ENCODE data around the gene TOMT.
"Not testable (repeated sequence)": the region's sequence is repeated elsewhere in the genome, so short reads cannot be mapped to it uniquely, and the experiment has no call there.

TOMT gene

GRCh38 chr11:72124046-72124445 lies 18.3 kb downstream of the TOMT start:
- DNase-seq (ENCODE audit: low read depth in 3 of 3): no peak

DNA sequence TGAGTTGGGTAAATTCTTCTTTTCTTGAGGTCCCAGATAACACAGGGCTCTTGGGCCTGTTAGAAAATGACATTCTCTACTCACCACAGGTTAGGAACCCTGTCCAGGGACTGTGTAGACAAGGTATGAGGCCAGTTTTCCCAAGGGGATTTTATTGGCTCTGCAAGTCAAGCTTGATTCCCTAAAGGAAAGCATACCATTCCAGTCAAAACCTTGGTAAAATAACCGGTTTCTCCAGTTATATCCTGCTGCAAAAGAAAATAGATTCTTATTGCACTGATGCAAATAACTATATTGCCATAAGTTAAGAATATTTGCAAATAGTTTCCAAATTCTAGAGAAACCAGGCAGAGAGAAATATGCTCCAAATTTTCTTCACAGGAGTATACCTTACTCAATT lies 20.2 kb downstream of the TOMT start:
- no peak for DNase-seq (ENCODE audit: low read depth in 3 of 3)

GRCh38 chr11:72127923-72128322 lies 22.2 kb downstream of the TOMT start:
- no peak for DNase-seq (ENCODE audit: low read depth in 3 of 3)

DNA sequence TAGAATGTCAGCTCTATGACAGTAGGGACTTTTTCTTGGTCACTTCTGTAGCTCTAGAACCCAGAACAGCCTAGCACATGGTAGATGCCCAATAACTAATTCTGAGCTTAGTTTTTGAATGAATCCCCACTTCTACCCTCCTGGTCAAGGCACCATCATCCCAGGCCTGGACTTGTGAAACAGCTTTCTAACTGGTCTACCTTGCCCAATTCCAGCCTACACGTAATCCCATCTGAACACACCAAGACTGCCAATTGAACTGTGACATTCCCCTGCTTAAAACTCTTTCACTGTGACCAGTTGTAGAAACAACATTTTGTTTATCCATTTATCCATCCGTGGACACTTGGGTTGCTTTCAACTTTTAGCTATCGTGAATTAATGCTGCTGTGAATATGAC lies 23.7 kb downstream of the TOMT start:
- DNase-seq (ENCODE audit: low read depth in 3 of 3): no peak

- no peak for DNase-seq (ENCODE audit: low read depth in 3 of 3)
Observed at GRCh38 chr11:72132646-72133045, 26.9 kb downstream of the TOMT start.

DNA sequence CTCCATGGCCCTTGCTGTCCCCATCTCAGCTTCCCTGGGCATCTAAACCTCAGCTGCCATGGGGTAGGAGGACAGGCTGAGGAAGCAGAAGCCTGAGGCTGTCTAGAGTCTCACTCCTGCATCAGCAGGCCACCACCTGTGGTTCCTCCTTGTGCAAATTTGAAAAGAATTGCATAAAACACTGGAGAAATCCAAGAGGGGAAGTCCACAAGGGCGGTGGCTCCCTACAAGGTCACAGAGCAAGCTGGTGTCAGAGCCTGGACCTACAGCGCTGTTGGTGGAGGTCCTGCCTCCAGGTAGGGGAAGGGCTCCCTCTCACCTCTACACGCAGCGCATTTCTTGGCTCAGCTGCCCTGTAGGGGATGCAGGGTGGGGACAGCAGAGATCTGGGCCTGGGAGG lies 29.7 kb downstream of the TOMT start, which contains the start of gene FOLR3:
Gene FOLR3, plus strand, starts transcription at position 253 of the 400 bp plus-strand sequence. CDS start 228 bp downstream, outside the sequence.
- DNase-seq (ENCODE audit: low read depth in 3 of 3): not testable (repeated sequence)

- DNase-seq (ENCODE audit: low read depth in 3 of 3): no peak
Observed at GRCh38 chr11:72135891-72136683, 30.4 kb downstream of the TOMT start.

DNA sequence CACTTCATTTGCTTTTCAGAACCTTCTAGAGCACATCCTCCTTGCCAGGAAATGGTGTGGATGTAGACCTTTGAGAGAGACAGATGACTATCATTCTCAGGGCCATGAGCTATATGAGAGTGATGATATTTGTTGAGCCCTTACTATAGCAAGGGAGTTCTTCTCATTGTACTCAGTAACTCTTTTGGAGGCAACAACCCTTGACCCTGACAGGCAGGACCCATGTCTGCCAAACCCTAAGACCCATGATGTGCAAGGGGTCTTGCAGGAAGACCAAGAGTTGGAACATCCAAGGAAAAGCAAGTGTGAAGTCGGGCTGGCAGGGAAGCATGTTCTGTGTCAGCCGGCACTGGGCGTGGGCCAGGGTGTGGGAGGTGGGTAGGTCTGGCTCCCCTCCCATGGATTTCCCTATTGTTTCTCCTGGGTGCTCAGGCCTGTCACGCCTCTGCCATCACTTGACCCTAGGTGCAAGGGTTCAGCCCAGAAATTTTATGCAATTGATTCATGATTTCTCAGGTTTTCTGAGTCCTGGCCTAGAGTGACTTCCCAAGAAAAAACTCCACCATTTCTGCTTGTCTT lies 31.0 kb downstream of the TOMT start:
- DNase-seq (ENCODE audit: low read depth in 3 of 3): no peak

DNA sequence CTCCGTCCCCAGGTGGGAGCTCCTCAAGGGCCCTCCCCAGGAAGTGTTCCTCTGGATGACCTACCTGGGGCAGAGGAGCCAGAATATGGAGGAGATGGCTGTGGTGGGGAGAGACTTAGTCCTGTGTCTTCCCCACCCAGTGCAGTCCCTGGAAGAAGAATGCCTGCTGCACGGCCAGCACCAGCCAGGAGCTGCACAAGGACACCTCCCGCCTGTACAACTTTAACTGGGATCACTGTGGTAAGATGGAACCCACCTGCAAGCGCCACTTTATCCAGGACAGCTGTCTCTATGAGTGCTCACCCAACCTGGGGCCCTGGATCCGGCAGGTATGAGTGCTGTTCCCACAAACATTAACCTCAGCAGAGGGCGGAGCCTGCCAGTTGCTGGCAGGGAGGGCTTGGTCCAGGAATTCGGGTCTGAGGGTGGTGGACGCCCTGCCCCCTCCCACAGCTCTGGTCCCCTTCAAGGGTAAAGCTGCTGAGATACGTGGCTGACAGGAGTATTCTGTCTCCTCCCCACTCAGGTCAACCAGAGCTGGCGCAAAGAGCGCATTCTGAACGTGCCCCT lies 33.2 kb downstream of the TOMT start:
- no peak for DNase-seq (ENCODE audit: low read depth in 3 of 3)

GRCh38 chr11:72139500-72139899 lies 33.8 kb downstream of the TOMT start:
- no peak for DNase-seq (ENCODE audit: low read depth in 3 of 3)

DNA sequence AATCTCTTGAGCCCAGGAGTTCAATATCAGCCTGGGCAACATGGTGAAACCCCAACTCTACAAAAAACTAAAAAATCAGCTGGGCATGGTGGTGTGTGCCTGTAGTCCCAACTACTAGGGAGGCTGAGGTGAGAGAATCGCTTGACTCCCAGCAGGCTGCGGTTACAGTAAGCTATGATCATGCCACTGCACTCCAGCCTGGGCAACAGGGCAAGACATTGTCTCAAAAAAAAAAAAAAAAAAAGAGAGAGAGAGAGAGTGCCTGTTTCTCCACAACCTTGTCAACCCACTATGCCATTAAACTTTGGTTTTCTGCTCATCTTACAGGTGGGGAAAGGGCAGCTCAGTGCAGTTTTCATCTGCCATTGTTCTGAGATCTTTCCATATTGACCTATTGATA lies 34.9 kb downstream of the TOMT start:
- DNase-seq (ENCODE audit: low read depth in 3 of 3): no peak

- peak in 1 of 3 experiments; percentile 5 for DNase-seq (ENCODE audit: low read depth in 3 of 3)
Observed at GRCh38 chr11:72141066-72141465, 35.3 kb downstream of the TOMT start.

DNA sequence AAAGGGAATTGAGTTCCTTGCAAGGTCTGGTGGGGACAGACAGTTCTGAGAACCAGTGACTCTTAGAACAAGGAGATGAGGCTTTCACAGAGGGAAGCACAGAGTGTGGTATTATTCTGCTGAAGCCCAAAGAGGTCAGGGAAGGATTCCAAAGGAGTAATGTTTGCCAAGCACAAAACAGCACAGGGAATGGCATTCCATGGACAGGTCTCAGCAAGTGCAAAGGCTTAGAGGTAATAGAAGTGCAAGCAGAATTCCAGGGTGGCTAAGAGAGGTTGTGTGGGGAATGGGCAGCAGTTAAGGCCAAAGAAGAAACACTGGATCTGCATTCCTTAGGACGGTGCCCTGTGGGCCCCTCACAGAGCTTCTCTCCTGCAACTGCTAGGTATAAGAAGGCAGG lies 36.4 kb downstream of the TOMT start:
- DNase-seq (ENCODE audit: low read depth in 3 of 3): not testable (repeated sequence)

GRCh38 chr11:72142543-72142942 lies 36.8 kb downstream of the TOMT start:
- DNase-seq (ENCODE audit: low read depth in 3 of 3): not testable (repeated sequence)

DNA sequence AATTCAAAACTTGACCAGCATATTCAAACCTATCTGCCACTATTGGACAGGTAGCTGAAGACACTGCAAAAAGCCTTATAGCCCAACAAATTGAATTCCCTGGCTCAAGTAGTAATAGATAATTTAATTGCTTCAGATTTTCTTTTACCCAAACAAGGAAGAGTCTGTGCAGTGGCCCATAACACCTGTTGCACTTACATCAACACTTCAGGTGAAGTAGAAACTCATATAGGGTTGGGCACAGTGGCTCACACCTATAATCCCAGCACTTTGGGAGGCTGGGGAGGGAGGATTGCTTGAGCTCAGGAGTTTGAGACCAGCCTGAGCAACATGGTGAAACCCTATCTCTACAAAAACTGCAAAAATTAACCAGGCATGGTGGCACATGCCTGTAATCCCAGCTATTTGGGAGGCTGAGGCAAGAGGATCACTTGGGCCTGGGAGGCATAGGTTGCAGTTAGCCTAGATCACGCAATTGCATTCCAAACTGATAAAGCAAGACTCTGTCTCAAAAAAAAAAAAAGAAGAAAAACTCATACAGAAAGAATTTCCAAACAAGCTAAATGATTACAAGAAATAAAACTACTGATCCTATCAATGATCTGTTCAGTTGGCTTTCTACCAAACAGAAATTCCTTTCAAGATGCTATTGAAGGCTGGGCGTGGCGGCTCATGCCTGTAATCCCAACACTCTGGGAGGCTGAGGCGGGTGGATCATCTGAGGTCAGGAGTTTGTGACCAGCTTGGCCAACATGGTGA lies 39.3 kb downstream of the TOMT start:
- DNase-seq (ENCODE audit: low read depth in 3 of 3): no peak

- no peak for DNase-seq (ENCODE audit: low read depth in 3 of 3)
Observed at GRCh38 chr11:72146625-72147024, 40.9 kb downstream of the TOMT start.

GRCh38 chr11:72150882-72151281 lies 45.2 kb downstream of the TOMT start:
- DNase-seq (ENCODE audit: low read depth in 3 of 3): no peak

- not testable (repeated sequence) for DNase-seq (ENCODE audit: low read depth in 3 of 3)
Observed at GRCh38 chr11:72153874-72154273, 48.1 kb downstream of the TOMT start.

DNA sequence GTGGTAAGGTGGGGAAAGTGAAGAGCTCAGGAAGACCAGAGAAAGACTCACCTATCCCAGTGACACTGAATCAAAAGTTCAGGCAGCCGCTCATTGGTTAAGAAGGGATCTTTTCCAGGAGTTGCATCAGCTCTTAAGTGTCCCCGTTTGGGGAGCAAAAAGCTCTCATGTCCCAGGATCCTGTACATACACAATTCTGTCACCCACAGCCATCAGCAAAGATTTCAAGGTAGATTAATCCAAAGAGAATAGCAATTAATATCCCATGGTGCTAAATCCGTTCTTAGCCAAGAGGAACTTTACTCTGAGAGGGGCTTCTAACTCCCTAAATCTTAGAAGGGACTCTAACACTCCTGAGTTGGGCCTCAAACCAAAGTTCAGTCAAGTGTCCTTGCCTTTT lies 49.1 kb downstream of the TOMT start:
- no peak for DNase-seq (ENCODE audit: low read depth in 3 of 3)

DNA sequence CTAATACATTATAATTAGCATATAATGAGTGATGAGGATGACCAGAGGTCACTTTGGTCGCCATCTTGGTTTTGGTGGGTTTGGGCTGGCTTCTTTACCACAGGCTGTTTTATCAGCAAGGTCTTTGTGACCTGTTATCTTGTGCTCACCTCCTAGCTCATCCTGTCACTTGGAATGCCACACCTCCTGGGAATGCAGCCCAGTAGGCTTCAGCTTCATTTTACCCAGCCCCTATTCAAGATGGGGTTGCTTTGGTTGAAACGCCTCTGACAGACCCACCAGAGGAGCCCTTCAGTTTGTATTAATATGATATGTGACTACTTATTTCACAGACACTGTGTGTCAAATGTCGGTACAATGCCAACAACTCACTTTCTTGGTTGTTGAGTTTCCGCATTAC lies 50.0 kb downstream of the TOMT start:
- DNase-seq (ENCODE audit: low read depth in 3 of 3): no peak

- DNase-seq (ENCODE audit: low read depth in 3 of 3): no peak
Observed at GRCh38 chr11:72157131-72157530, 51.4 kb downstream of the TOMT start.

Data from stimulated activated CD4-positive, alpha-beta T cell treated with anti-CD3 and anti-CD28 coated beads, TNF-alpha, amount 100 ng/mL, for 24 hours (primary cell).